Renal cortical epithelial cell (primary cell): ENCODE results near the gene ETV6. TPM values are rescaled to one million over a fixed set of nuclear protein-coding genes. Genes with fewer than 3 reads are reported as not detected.
A peak's percentile ranks its signal among the peaks of the same experiment; 100 is the strongest.

ENCODE experiments used
- DNase-seq: peaks from one replicate; pipeline ENCODE4 v3.0.0-alpha.2; 2011; ENCODE audit warnings: low read depth
- total RNA-seq: library from RNA; depleted of rRNA; stranded (reverse); fragments of >200 nt; gene quantifications from 2 replicates; pipeline ENCODE4 v1.2.3, GENCODE V29; 2014

Gene ETV6
- total RNA-seq, 1 donor from 2014 or later = 16.3 TPM

- DNase-seq = no peak
Measured at GRCh38 chr12:11694528-11694927, 45.1 kb downstream of the ETV6 start.

DNA sequence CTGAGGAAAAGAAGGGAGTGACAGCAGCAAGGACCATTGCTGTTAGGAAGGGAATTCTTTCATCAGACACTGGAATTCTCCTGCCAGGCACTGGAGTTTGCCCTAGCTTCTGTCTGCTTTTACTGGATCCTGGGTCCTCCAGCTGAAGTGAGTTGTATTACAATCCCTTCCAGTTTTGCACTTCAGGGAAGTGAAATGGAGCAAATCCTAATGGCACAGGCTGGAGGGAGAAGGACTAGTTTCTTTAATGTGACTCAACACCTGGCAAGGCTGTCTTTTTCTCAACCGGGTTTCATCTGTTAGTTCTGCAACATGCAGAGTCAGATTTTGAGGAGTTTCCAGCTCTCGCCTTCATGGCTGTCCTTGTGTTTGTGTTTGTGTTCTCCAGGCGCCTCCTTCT, 45.8 kb downstream of the ETV6 start:
- peak; percentile 83 for DNase-seq

- no peak for DNase-seq
Measured at GRCh38 chr12:11696084-11696483, 46.6 kb downstream of the ETV6 start.

GRCh38 chr12:11697131-11697530, 47.7 kb downstream of the ETV6 start:
- DNase-seq = no peak

DNA sequence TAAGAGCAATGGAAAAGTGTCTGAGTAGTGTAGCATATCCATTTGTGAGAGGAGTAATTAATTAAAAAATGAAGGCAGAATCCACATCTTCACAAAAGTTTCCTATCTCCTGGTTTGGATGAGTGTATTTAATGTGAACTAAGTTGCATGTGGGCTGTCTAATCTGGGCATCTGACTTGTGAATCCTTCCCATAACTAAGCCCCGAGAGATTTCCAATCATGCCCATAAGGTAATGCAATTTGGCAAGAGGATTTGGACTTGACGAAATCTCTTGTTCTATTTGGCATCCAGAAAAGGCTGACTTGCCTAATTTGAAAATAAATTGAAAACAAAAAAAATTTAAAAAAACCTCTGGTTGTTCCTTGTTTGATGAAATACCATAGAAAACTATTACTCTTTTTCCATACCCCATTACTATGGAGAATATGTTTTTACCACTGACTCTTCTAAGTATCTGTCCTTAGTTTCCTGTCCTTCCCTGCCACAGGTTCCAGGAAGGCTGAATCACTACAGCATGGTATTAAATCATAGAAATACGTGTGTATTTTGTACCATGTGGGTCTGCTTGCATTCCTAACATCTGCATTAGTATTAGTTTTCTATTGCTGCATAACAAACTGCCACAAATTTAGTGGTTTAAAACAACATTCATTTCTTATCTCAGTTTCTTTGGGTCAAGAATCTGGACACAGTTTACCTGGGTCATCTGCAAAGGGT, 48.4 kb downstream of the ETV6 start:
- DNase-seq = no peak

DNA sequence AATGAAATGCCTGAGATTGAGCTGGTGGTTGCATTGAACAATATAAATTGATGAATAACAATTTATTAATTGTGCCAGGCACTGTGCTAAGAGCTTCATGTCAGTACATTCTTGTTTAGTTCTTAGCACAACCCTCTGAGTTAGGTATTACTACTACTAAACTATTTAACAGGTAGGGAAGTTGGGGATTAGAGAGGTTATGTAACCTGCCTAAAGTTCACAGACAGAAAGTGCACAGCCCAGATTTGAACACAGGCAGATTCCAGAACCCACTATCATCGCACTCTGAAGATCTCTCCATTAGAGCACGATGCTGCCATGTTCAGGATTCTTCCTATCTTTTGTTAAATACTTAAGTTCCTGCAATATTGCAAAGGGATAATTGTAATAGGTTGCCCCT, 49.3 kb downstream of the ETV6 start:
- no peak for DNase-seq

DNA sequence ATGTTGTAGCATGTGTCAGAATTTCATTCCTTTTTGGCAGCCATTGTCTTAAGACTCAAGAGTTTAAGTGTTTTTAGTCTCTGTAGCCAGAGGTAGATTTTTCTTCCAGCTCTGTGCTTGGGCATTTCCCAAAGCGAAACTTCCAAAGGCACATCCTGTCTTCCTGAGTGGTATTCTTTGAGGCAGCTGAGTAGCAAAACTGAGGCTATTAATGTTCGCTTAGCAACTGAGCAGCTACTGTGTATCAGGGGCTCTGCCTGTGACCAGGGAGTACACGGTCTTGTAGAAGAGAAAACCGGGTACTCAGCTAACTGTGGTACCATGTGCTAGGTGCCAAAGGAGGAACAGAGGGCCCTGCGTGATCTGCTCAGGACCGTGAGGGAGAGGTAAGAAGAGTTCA, 52.0 kb downstream of the ETV6 start:
- DNase-seq = no peak

GRCh38 chr12:11702959-11703358, 53.5 kb downstream of the ETV6 start:
- DNase-seq = no peak

- DNase-seq = no peak
Measured at GRCh38 chr12:11703378-11703777, 53.9 kb downstream of the ETV6 start.

GRCh38 chr12:11704089-11704488, 54.6 kb downstream of the ETV6 start:
- no peak for DNase-seq

GRCh38 chr12:11705010-11705409, 55.5 kb downstream of the ETV6 start:
- DNase-seq = peak; percentile 99

GRCh38 chr12:11706509-11707379, 57.3 kb downstream of the ETV6 start:
- no peak for DNase-seq

- no peak for DNase-seq
Measured at GRCh38 chr12:11707535-11707934, 58.1 kb downstream of the ETV6 start.

DNA sequence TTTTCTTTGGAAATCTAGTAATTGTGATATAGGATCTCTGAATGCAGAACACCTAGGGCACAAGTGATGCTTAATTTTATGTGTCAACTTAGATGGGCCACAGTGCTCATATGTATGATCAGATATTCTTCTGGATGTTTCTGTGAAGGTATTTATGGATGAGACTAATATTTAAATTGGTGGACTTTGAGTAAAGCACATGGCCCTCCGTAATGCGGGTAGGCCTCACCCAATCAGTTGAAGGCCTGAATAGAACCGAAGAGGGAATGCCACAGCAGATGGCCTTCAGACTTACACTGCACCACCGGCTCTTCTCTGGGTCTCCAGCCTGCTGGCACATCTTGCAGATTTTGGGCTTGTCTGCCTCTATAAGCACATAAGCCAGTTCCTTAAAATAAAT, 60.0 kb downstream of the ETV6 start:
- no peak for DNase-seq

GRCh38 chr12:11710431-11710830, 61.0 kb downstream of the ETV6 start:
- DNase-seq = no peak

GRCh38 chr12:11710906-11711305, 61.4 kb downstream of the ETV6 start:
- no peak for DNase-seq

- no peak for DNase-seq
Measured at GRCh38 chr12:11711651-11712327, 62.3 kb downstream of the ETV6 start.

DNA sequence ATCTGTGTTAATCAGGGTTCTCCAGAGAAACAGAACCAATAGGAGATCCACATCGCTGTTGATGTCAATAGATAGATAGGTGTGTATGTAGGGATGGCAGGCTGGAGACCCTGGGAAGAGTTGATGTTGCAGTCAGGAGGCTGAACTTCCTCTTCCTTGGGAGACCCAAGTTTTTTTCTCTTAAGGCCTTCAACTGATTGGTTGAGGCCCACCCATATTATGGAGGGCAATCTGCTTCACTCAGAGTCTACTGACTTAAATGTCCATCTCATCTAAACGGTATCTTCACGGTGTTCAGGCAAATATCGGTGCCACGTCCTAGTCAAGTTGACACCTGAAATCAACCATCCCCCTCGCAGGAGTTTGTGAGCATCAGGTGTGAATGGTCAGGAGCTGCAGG, 63.0 kb downstream of the ETV6 start:
- no peak for DNase-seq

- DNase-seq = no peak
Measured at GRCh38 chr12:11713202-11713601, 63.7 kb downstream of the ETV6 start.

DNA sequence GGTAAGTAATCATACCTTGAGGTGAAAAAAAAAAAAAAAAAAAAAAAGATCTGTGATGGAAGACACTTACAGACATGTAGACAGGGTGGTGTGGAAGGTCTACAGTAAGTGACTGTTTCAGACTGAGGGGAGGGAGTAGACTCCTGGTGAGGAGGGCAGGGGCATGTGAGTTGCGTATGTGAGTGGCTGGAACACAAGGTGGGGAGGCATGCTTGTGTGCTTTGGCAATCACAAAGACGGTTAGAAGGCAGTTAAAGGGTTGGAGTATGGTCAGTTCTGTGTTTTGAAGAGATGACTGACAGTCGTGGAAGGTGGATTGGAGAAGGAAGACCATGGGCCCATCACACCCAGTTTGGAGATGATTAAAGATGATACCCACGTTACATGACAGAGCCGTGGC, 65.2 kb downstream of the ETV6 start:
- no peak for DNase-seq

DNA sequence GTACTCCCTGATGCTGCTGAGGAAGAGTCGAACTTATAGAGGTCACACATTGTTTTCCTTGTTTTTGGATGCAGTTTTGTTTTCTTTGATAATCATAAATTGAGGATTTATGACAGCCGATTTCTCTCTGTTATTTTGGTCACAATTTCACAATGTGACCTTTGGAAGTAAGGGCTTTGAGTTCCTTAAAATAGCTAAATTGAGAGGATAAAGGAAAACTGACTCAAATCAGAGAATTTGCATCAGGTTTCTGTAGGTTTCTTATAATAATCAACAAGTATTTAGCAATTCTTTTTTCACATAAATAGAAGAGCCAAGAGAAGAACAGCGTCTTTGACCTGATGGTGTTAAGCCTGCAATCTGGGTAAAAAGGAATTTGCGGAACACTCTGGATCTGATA, 66.1 kb downstream of the ETV6 start:
- DNase-seq = no peak

DNA sequence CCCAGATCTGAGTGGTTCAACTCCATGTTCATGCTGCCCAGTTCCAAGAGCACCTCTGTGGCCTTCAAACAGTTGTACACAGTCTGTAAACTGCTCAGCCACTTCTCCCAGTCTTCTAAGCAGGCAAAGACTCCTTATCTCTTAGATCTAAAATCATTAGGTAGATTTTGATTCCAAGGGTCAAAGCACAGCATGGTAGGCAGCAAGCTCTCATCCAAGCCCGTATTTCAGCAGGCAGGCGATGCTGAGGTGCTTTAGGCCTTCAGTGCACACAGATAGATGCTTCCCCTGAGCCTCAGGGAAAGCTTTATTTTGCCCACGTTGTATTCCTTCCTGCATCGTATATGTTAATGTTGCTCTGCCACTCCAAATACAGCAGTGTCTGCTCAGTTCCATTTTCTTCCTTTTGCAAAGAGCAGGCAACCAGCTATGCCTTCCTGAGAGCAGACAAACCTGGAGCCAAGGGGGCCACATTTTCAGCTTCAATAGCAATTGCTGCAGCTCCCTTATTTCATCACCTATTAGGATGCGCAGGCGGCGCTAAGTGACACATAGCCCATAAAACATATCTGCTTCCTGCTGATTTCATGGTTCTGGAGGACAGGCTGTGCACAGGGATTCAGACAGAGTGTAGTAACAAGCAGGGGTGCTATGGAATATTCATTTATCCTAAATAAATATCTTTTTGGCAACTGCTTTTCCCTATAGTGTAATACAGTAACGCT, 67.5 kb downstream of the ETV6 start:
- peak; percentile 65 for DNase-seq
